IMR-90 (cell line): ENCODE data around the gene YTHDF2.

ENCODE experiments used
- CTCF ChIP-seq: conservative IDR thresholded peaks from 2 replicates; pipeline ENCODE4 v1.5.1; 2012; ENCODE audit warnings: mild to moderate bottlenecking, low read depth, low read length, improper control_type of control experiment
- MXI1 ChIP-seq: IDR thresholded peaks from 2 replicates; pipeline ENCODE4 v1.6.1; 2012; ENCODE audit warnings: low read depth, mild to moderate bottlenecking, low read length, moderate library complexity, borderline replicate concordance

- TF ChIP-seq CTCF (no peak; the same call in 1 of the 2 replicates), MXI1 (no peak)
These were observed 55.9 kb downstream of the YTHDF2 start for GRCh38 chr1:28792644-28793121.
